ENCODE results near the gene NDEL1.

DNA sequence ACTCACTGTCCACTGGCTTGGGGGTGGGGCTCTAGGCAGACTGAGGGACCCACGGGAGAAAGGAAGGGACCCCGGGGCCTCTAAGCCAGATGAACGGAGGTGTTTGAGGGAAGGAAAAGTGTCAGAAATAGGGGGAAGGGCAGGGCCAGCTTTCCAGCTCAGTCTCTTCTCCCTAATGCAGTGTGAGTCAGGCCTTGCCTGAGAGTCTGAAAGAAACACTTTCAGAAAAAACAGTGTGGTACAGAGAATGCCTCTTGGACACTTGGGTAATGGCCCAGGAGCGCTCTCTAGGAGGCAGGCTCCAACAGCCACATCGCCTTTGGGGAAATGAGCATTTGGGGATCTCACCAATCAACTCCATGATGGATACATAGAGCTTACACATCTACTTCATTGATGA is 46.9 kb downstream of the NDEL1 start:
- TF ChIP-seq, protein P1, sequence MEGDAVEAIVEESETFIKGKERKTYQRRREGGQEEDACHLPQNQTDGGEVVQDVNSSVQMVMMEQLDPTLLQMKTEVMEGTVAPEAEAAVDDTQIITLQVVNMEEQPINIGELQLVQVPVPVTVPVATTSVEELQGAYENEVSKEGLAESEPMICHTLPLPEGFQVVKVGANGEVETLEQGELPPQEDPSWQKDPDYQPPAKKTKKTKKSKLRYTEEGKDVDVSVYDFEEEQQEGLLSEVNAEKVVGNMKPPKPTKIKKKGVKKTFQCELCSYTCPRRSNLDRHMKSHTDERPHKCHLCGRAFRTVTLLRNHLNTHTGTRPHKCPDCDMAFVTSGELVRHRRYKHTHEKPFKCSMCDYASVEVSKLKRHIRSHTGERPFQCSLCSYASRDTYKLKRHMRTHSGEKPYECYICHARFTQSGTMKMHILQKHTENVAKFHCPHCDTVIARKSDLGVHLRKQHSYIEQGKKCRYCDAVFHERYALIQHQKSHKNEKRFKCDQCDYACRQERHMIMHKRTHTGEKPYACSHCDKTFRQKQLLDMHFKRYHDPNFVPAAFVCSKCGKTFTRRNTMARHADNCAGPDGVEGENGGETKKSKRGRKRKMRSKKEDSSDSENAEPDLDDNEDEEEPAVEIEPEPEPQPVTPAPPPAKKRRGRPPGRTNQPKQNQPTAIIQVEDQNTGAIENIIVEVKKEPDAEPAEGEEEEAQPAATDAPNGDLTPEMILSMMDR (IDR thresholded peaks at IDR 0.05 in 8 of 11, conservative IDR thresholded peaks at IDR 0.05 in 3 of 11), result no peak
- TF ChIP-seq POLR2A (IDR thresholded peaks at IDR 0.05), result no peak

All from spleen (tissue), 7 donors.